NOMO-1 treated with dmso at 0.1 percent for 144 hours (cell line): ENCODE measurements around the gene TARS2.

Experiments
- DNase-seq: peaks from one replicate; lab custom pipeline; 2025; ENCODE audit not compliant: unreplicated experiment; lab: John Stamatoyannopoulos, UW

The TARS2 gene

GRCh38 chr1:150507912-150508864 is 21.0 kb downstream of the TARS2 start, which contains the start of gene ECM1:
TSS of gene ECM1 (plus strand) at chr1:150508109. CDS start at chr1:150508210, 101 bp downstream.
- DNase-seq: peak; percentile 31

- DNase-seq: no peak
These were observed 21.8 kb downstream of the TARS2 start for GRCh38 chr1:150508982-150509381.

- DNase-seq: no peak
These were observed 24.3 kb downstream of the TARS2 start for GRCh38 chr1:150511551-150511950.

GRCh38 chr1:150511985-150512660 is 24.9 kb downstream of the TARS2 start:
- DNase-seq: no peak

GRCh38 chr1:150512846-150513245 is 25.6 kb downstream of the TARS2 start:
- DNase-seq: no peak

- DNase-seq: no peak
These were observed 26.2 kb downstream of the TARS2 start for GRCh38 chr1:150513351-150513791.

GRCh38 chr1:150514260-150514659 is 27.0 kb downstream of the TARS2 start:
- no peak for DNase-seq

GRCh38 chr1:150514913-150515327 is 27.7 kb downstream of the TARS2 start:
- DNase-seq: no peak

- peak; percentile 96 for DNase-seq
These were observed 28.3 kb downstream of the TARS2 start, which contains the start of gene FALEC for GRCh38 chr1:150515328-150516049. TSS of gene FALEC (plus strand) at chr1:150515752.

GRCh38 chr1:150516050-150516591 is 28.9 kb downstream of the TARS2 start:
- DNase-seq: no peak

GRCh38 chr1:150516616-150517015 is 29.4 kb downstream of the TARS2 start:
- no peak for DNase-seq

GRCh38 chr1:150521196-150521968 is 34.2 kb downstream of the TARS2 start:
- no peak for DNase-seq

- no peak for DNase-seq
These were observed 38.1 kb downstream of the TARS2 start for GRCh38 chr1:150525348-150525747.

- no peak for DNase-seq
These were observed 41.0 kb downstream of the TARS2 start for GRCh38 chr1:150528196-150528595.

- DNase-seq: no peak
These were observed 41.8 kb downstream of the TARS2 start for GRCh38 chr1:150529017-150529416.

- DNase-seq: no peak
These were observed 43.4 kb downstream of the TARS2 start for GRCh38 chr1:150530491-150531159.

GRCh38 chr1:150532860-150533259 is 45.6 kb downstream of the TARS2 start:
- DNase-seq: no peak

GRCh38 chr1:150534002-150534401 is 46.8 kb downstream of the TARS2 start:
- no peak for DNase-seq

GRCh38 chr1:150535511-150536287 is 48.5 kb downstream of the TARS2 start:
- DNase-seq: no peak
